NCI-H524 (cell line): ENCODE results near the gene EIF3F.
A peak's percentile ranks its signal among the peaks of the same experiment; 100 is the strongest.

Experiments
- DNase-seq, 2 experiments: peaks; one replicate each; lab custom pipeline; 2025; lab: John Stamatoyannopoulos, UW

EIF3F gene

GRCh38 chr11:8021920-8022319 is 34.8 kb downstream of the EIF3F start:
- DNase-seq = no peak

GRCh38 chr11:8022876-8023275 is 35.7 kb downstream of the EIF3F start:
- DNase-seq = no peak

- DNase-seq = no peak
These were observed 36.9 kb downstream of the EIF3F start for GRCh38 chr11:8023831-8024555.

GRCh38 chr11:8025123-8025522 is 38.0 kb downstream of the EIF3F start:
- DNase-seq = no peak

GRCh38 chr11:8025816-8026215 is 38.7 kb downstream of the EIF3F start:
- DNase-seq = no peak

- DNase-seq = no peak
These were observed 39.8 kb downstream of the EIF3F start for GRCh38 chr11:8026982-8027381.

- no peak for DNase-seq
These were observed 41.6 kb downstream of the EIF3F start for GRCh38 chr11:8028766-8029165.

GRCh38 chr11:8030526-8031247 is 43.5 kb downstream of the EIF3F start:
- DNase-seq = no peak

GRCh38 chr11:8031248-8032115 is 44.3 kb downstream of the EIF3F start:
- no peak for DNase-seq

- peak in 1 of 2 experiments; percentile 8 for DNase-seq
These were observed 45.0 kb downstream of the EIF3F start for GRCh38 chr11:8032122-8032521.

GRCh38 chr11:8032576-8033304 is 45.6 kb downstream of the EIF3F start:
- DNase-seq = no peak

GRCh38 chr11:8033305-8034105 is 46.4 kb downstream of the EIF3F start:
- DNase-seq = peak; percentile 26 to 64

GRCh38 chr11:8034106-8034585 is 47.0 kb downstream of the EIF3F start:
- no peak for DNase-seq

- DNase-seq = no peak
These were observed 47.6 kb downstream of the EIF3F start for GRCh38 chr11:8034604-8035190.

GRCh38 chr11:8035200-8035855 is 48.2 kb downstream of the EIF3F start:
- DNase-seq = no peak

- DNase-seq = no peak
These were observed 49.1 kb downstream of the EIF3F start for GRCh38 chr11:8036002-8036802.

- no peak for DNase-seq
These were observed 49.8 kb downstream of the EIF3F start for GRCh38 chr11:8036986-8037385.

- DNase-seq = peak; percentile 46 to 76
These were observed 51.3 kb downstream of the EIF3F start for GRCh38 chr11:8038393-8038792.
